Measurements from ENCODE around the gene ZNF723. TPM values are rescaled to one million over a fixed set of nuclear protein-coding genes. Genes with fewer than 3 reads are reported as not detected.

The ZNF723 gene
- total and polyA plus RNA-seq, 2 of the 4 experiments (the other 2 are of a cell fraction), result not detected

DNA sequence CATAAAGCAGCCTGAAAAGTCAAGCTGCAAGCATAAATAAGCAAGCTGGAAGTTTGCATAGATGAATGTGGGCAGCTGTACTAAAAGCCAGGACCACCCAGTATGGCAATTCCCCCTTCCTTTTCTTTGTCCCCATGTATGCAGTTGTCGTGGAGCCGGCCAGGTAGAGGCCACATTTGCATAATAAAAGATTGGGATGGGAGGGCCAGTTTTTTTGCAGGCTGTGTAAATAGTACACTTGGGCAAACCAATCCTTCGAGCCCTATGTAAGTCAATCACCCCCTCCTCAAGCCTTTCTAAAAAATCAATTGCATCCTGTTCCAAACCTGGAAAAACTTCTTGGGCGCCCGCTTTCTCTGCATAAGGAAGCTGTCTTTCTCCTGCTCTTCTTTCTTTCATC is 35.1 kb upstream of the ZNF723 start:
- no peaks in the 10 kb centered on the region for H3K27me3 ChIP-seq (ENCODE audit: control insufficient read depth, insufficient read depth, low read length)
- H4K91ac ChIP-seq (ENCODE audit: insufficient read depth, low read depth, low read length), result no peak overlapping the region
- in situ Hi-C loops (cut with MboI; ENCODE audit: low sequenced_read_pairs), result no loop called here
- no peak overlapping the region for H2AK5ac ChIP-seq (ENCODE audit: low read depth, low read length)
- H2BK15ac ChIP-seq (ENCODE audit: low read depth, low read length), result no peak overlapping the region
- dilution Hi-C loops (cut with HindIII; ENCODE audit: low sequenced_read_pairs, unreplicated experiment), result no loop called here
- H4K5ac ChIP-seq (ENCODE audit: low read depth, low read length), result no peak overlapping the region
- ChIA-PET POLR2A (ENCODE audit: unreplicated experiment) (no interaction called here), CTCF (no interaction called here)
- H2BK120ac ChIP-seq (ENCODE audit: low read depth, low read length), result no peak overlapping the region
- no peak overlapping the region for H2AFZ ChIP-seq (replicated peaks; ENCODE audit: low read length, poor library complexity)
- no peak overlapping the region for H2AK9ac ChIP-seq (replicated peaks; ENCODE audit: low read depth, low read length, poor library complexity)
- no peak overlapping the region for H3K9ac ChIP-seq (ENCODE audit: low read depth, low read length)
- intact Hi-C loops (cut with micrococcal nuclease), result no loop called here
- H2BK5ac ChIP-seq (ENCODE audit: low read depth, low read length, poor library complexity, severe bottlenecking), result no peak overlapping the region
- no peak overlapping the region for H3K4ac ChIP-seq (ENCODE audit: low read depth, low read length)
- no peaks in the 10 kb centered on the region for H3K4me1 ChIP-seq (ENCODE audit: control insufficient read depth, insufficient read depth, low read length)
- H3K14ac ChIP-seq (replicated peaks; ENCODE audit: low read depth, low read length), result no peak overlapping the region
- H3K27ac ChIP-seq (ENCODE audit: insufficient read depth, low read length), result no peak overlapping the region
- ATAC-seq (ENCODE audit: low read depth), result no peak
- H2BK20ac ChIP-seq (ENCODE audit: low read depth, low read length), result no peak overlapping the region
- TF ChIP-seq FOS (IDR thresholded peaks at IDR 0.05; ENCODE audit: low read depth, low read length) (no peak), RAD21 (IDR thresholded peaks at IDR 0.05; ENCODE audit: low read length) (no peak), NFE2L2 (IDR thresholded peaks at IDR 0.05; ENCODE audit: low read depth, low read length) (no peak), MAZ (IDR thresholded peaks at IDR 0.05; ENCODE audit: borderline replicate concordance, low read depth, low read length) (no peak), CEBPB (IDR thresholded peaks at IDR 0.05; ENCODE audit: low read depth, low read length) (no peak), MXI1 (IDR thresholded peaks at IDR 0.05; ENCODE audit: borderline replicate concordance, low read depth, low read length) (no peak), POLR2A (IDR thresholded peaks at IDR 0.05; ENCODE audit: low read depth, low read length) (no peak), SMC3 (IDR thresholded peaks at IDR 0.05; ENCODE audit: low read depth, low read length) (no peak), CTCF (conservative IDR thresholded peaks at IDR 0.05; ENCODE audit: low read depth, low read length) (no peak), CHD1 (IDR thresholded peaks at IDR 0.05; ENCODE audit: low read depth, low read length) (no peak), RCOR1 (IDR thresholded peaks at IDR 0.05; ENCODE audit: insufficient replicate concordance, low read length) (no peak), RFX5 (IDR thresholded peaks at IDR 0.05; ENCODE audit: low read depth, low read length) (no peak), MAFK (IDR thresholded peaks at IDR 0.05; ENCODE audit: low read depth, low read length) (no peak)
- TF ChIP-seq, protein P1, sequence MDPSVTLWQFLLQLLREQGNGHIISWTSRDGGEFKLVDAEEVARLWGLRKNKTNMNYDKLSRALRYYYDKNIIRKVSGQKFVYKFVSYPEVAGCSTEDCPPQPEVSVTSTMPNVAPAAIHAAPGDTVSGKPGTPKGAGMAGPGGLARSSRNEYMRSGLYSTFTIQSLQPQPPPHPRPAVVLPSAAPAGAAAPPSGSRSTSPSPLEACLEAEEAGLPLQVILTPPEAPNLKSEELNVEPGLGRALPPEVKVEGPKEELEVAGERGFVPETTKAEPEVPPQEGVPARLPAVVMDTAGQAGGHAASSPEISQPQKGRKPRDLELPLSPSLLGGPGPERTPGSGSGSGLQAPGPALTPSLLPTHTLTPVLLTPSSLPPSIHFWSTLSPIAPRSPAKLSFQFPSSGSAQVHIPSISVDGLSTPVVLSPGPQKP (IDR thresholded peaks at IDR 0.05; ENCODE audit: borderline replicate concordance, low read depth, low read length), result no peak
- TF ChIP-seq, protein P2, sequence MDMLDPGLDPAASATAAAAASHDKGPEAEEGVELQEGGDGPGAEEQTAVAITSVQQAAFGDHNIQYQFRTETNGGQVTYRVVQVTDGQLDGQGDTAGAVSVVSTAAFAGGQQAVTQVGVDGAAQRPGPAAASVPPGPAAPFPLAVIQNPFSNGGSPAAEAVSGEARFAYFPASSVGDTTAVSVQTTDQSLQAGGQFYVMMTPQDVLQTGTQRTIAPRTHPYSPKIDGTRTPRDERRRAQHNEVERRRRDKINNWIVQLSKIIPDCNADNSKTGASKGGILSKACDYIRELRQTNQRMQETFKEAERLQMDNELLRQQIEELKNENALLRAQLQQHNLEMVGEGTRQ (IDR thresholded peaks at IDR 0.05; ENCODE audit: low read depth, low read length), result no peak
- H3K36me3 ChIP-seq (ENCODE audit: control insufficient read depth, insufficient read depth, low read length), result no peaks in the 10 kb centered on the region
- H3K9me3 ChIP-seq (ENCODE audit: control insufficient read depth, insufficient read depth, low read length), result peaks cover 13% of the 10 kb centered on the region
- H3K4me3 ChIP-seq (ENCODE audit: insufficient read depth, low read depth, low read length), result no peak overlapping the region
- no peak overlapping the region for H3K56ac ChIP-seq (ENCODE audit: extremely low read depth, insufficient read depth, low read length)
- no peak overlapping the region for H4K8ac ChIP-seq (ENCODE audit: low read depth in 2 of 2, low read length in 2 of 2)
- 0% methylated on average over 1 of the region's 5 CpGs; no CpG with 5 or more reads in 1 of the 2 experiments for WGBS, 2 experiments (ENCODE audit: extremely low coverage in 2 of 2, insufficient read length in 1 of 2)
- no peak overlapping the region for H3K23ac ChIP-seq (ENCODE audit: low read depth, low read length)
- H3K18ac ChIP-seq (ENCODE audit: low read depth, low read length), result no peak overlapping the region
- H4K20me1 ChIP-seq (ENCODE audit: insufficient read depth, low read length), result no peaks in the 10 kb centered on the region
- H3K4me2 ChIP-seq (ENCODE audit: low read depth, low read length), result no peak overlapping the region
- no peak for DNase-seq
- BruUV-seq (replicated peaks), result no TSS peak
- no peaks in the 10 kb centered on the region for H3K79me1 ChIP-seq (ENCODE audit: low read depth in 1 of 2, low read length in 2 of 2)
- no peaks in the 10 kb centered on the region for H3K9me1 ChIP-seq (ENCODE audit: insufficient read depth, low read length)
